ENCODE results near the gene FEN1. TPM values are rescaled to one million over a fixed set of nuclear protein-coding genes. Genes with fewer than 3 reads are reported as not detected.

Gene FEN1
- polyA plus RNA-seq, 3 donors = 3.5 to 6.4 (median 4.3) TPM

DNA sequence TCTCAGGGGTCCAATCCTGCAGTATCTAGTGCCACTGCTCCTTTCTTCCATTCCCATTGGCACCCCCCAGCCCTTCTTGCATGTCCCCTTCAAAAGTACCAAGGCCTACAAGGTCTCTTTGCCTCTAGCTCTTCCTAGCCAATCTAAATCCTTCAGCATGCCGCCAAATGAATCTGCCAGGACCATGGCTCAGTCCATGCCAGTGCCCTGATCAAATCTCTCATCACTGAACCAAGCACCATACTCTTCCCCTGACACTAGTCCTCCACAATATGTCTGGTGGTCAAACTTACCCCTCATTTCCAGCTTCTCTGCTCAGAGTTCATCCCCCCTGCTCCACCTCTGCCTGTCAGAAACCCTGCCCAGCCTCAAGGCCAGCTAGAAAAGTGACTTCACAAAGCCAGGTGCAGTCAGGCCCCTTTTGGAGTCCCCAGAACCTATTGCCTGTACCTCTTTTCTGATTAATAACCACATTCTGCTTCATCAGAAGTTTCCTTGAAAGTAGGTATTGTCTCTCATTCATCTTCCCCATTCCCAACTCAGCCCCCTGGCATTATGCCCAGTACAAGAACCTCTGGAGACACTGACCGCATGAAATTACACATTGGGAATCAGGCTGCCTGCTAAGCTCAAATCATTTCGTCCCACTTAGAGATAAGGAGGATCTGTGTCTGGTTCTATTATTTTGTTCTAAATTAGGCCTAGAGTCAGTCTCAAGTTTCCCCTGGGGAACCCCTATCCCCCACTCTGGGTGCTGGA lies 11.4 kb downstream of the FEN1 start:
- Mint-ChIP-seq H3K27me3 (ENCODE audit: low read depth in 3 of 3) (no peaks in the 10 kb centered on the region), H3K4me3 (no peak overlapping the region), H3K36me3 (peaks cover 69 to 90% of the 10 kb centered on the region in 2 donors), H3K9me3 (peaks cover 0 to 3% (median 0%) of the 10 kb centered on the region in 7 donors), H3K4me1 (peaks cover 13% of the 10 kb centered on the region), H3K27ac (no peak overlapping the region)
- intact Hi-C loops (cut with micrococcal nuclease) = loop anchor here in 1 of 2 donors (10.0 kb wide), 1 partner anchor 81 kb away; no protein-coding TSS in a partner anchor
- Histone ChIP-seq H3K4me1 (ENCODE audit: control insufficient read depth in 1 of 2, insufficient read depth in 2 of 2, low read length in 2 of 2) (peaks cover 4% of the 10 kb centered on the region in 2 donors), H4K20me1 (ENCODE audit: insufficient read depth, low read length) (no peaks in the 10 kb centered on the region), H3K27ac (ENCODE audit: low read depth in 1 of 2, low read length in 2 of 2) (no peak overlapping the region), H3K36me3 (replicated peaks in 1 of 2; ENCODE audit: control insufficient read depth in 1 of 2, insufficient read depth in 2 of 2, low read length in 2 of 2) (peaks cover 48 to 93% of the 10 kb centered on the region in 2 donors), H3K9me3 (replicated peaks in 1 of 2; ENCODE audit: control insufficient read depth in 1 of 2, insufficient read depth in 1 of 2, low read length in 2 of 2) (no peaks in the 10 kb centered on the region), H3K4me2 (replicated peaks; ENCODE audit: extremely low read depth, low read length, poor library complexity, severe bottlenecking) (no peak overlapping the region), H3K9ac (ENCODE audit: insufficient read depth, low read length, poor library complexity, severe bottlenecking) (no peak overlapping the region), H3K79me2 (ENCODE audit: insufficient read depth, low read length) (peaks cover 6% of the 10 kb centered on the region), H3K4me3 (replicated peaks in 1 of 3; ENCODE audit: low read depth in 2 of 3, low read length in 3 of 3) (no peak overlapping the region), H3K27me3 (ENCODE audit: control insufficient read depth in 2 of 2, insufficient read depth in 2 of 2, low read length in 2 of 2) (no peaks in the 10 kb centered on the region), H2AFZ (ENCODE audit: insufficient read depth, low read depth, low read length, poor library complexity, severe bottlenecking) (no peak overlapping the region)
- 100% methylated on average over 2 of the region's 3 CpGs for WGBS (ENCODE audit: insufficient coverage)
- TF ChIP-seq CTCF (IDR thresholded peaks at IDR 0.05) = no peak
- no peak for DNase-seq

DNA sequence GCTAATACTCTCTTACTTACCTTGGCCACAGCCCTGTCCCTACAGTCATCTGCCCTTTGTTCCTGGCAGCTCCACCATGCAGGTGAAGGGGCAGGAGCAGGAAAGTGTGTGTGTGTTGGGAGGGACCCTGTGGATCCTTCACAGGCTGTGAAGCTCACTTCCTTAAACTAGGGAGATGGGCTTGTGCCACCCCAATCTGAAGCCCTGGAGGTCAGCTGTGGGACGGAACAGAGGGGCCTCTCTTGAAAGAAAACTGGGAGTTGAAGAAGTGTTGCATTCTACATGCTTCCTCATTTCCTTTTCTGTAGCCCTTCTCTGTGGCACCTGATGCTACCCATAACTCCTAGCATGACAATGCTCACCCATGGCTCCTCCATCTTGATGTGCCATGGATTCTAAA lies 12.4 kb downstream of the FEN1 start:
- Histone ChIP-seq H3K9ac (ENCODE audit: insufficient read depth, low read length, poor library complexity, severe bottlenecking) (no peak overlapping the region), H4K20me1 (ENCODE audit: insufficient read depth, low read length) (no peaks in the 10 kb centered on the region), H3K9me3 (replicated peaks in 1 of 2; ENCODE audit: control insufficient read depth in 1 of 2, insufficient read depth in 1 of 2, low read length in 2 of 2) (no peaks in the 10 kb centered on the region), H3K27ac (ENCODE audit: low read depth in 1 of 2, low read length in 2 of 2) (peak overlapping the region in 1 of 2 donors; percentile 22), H2AFZ (ENCODE audit: insufficient read depth, low read depth, low read length, poor library complexity, severe bottlenecking) (no peak overlapping the region), H3K4me3 (replicated peaks in 1 of 3; ENCODE audit: low read depth in 2 of 3, low read length in 3 of 3) (no peak overlapping the region), H3K27me3 (ENCODE audit: control insufficient read depth in 2 of 2, insufficient read depth in 2 of 2, low read length in 2 of 2) (no peaks in the 10 kb centered on the region), H3K4me1 (ENCODE audit: control insufficient read depth in 1 of 2, insufficient read depth in 2 of 2, low read length in 2 of 2) (no peaks in the 10 kb centered on the region), H3K4me2 (replicated peaks; ENCODE audit: extremely low read depth, low read length, poor library complexity, severe bottlenecking) (no peak overlapping the region), H3K79me2 (ENCODE audit: insufficient read depth, low read length) (peaks cover 4% of the 10 kb centered on the region), H3K36me3 (replicated peaks in 1 of 2; ENCODE audit: control insufficient read depth in 1 of 2, insufficient read depth in 2 of 2, low read length in 2 of 2) (peaks cover 54 to 99% of the 10 kb centered on the region in 2 donors)
- Mint-ChIP-seq H3K4me1 (peaks cover 5% of the 10 kb centered on the region), H3K9me3 (peaks cover 0 to 3% (median 0%) of the 10 kb centered on the region in 7 donors), H3K27me3 (ENCODE audit: low read depth in 3 of 3) (no peaks in the 10 kb centered on the region), H3K4me3 (no peak overlapping the region), H3K36me3 (peaks cover 76 to 95% of the 10 kb centered on the region in 2 donors), H3K27ac (peak overlapping the region in 5 of 7 donors; percentile 19 to 52 (median 27))
- no peak for DNase-seq
- intact Hi-C loops (cut with micrococcal nuclease) = loop anchor here in 1 of 2 donors (5.0 to 10.0 kb wide), 2 partner anchors 80 to 152 kb away; no protein-coding TSS in a partner anchor
- no CpG with 5 or more reads among the region's 1 CpG for WGBS (ENCODE audit: insufficient coverage)
- TF ChIP-seq CTCF (IDR thresholded peaks at IDR 0.05) = no peak

All from CD14-positive monocyte (primary cell).